H1 (cell line): Measurements from ENCODE around the gene GPR65.

Source experiments
- POLR2A ChIP-seq, 2 experiments: IDR thresholded peaks; 1 replicate in 1 of 2; 2 replicates in 1 of 2; pipeline ENCODE4 v1.6.1; 2011; ENCODE audit warnings: low read depth in 2 of 2, low read length in 2 of 2, mild to moderate bottlenecking in 2 of 2; ENCODE audit errors: control extremely low read depth in 1 of 2
- TAF1 ChIP-seq: IDR thresholded peaks from 2 replicates; pipeline ENCODE4 v1.6.1; 2011; ENCODE audit warnings: mild to moderate bottlenecking, low read depth, low read length
- YY1 ChIP-seq: IDR thresholded peaks from 2 replicates; pipeline ENCODE4 v1.6.1; 2011; ENCODE audit warnings: low read depth, mild to moderate bottlenecking, low read length
- TF ChIP-seq, protein P1 (sequence below), 3 experiments: IDR thresholded peaks; 1 replicate in 2 of 3; 2 replicates in 1 of 3; pipeline versions ENCODE4 v1.5.1 to v1.6.1; 2011; ENCODE audit warnings: low read length in 3 of 3, mild to moderate bottlenecking in 3 of 3, inconsistent platforms in 2 of 3, low read depth in 1 of 3, moderate library complexity in 1 of 3; ENCODE audit not compliant: insufficient read depth in 1 of 3; ENCODE audit errors: control extremely low read depth in 1 of 3

DNA sequence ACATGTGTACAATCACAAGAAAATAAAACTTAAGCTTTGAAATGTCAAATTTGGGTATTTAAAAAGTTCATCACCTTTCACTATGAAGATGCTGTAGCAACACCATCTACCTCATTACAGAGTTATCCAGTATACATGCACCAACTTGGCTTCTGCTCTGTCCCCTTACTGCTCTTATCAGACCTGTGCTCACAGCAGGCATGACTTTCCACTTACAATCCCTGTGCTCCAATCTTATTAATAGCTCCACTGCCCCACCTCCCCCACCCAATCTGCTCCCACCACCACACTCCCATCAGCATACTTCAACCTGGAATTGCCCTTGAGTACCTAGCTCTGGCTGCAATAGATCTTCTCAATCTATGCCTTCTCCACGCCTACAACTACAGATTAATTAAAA lies 25.2 kb upstream of the GPR65 start:
- TF ChIP-seq, protein P1, sequence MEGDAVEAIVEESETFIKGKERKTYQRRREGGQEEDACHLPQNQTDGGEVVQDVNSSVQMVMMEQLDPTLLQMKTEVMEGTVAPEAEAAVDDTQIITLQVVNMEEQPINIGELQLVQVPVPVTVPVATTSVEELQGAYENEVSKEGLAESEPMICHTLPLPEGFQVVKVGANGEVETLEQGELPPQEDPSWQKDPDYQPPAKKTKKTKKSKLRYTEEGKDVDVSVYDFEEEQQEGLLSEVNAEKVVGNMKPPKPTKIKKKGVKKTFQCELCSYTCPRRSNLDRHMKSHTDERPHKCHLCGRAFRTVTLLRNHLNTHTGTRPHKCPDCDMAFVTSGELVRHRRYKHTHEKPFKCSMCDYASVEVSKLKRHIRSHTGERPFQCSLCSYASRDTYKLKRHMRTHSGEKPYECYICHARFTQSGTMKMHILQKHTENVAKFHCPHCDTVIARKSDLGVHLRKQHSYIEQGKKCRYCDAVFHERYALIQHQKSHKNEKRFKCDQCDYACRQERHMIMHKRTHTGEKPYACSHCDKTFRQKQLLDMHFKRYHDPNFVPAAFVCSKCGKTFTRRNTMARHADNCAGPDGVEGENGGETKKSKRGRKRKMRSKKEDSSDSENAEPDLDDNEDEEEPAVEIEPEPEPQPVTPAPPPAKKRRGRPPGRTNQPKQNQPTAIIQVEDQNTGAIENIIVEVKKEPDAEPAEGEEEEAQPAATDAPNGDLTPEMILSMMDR (IDR thresholded peaks at IDR 0.05; ENCODE audit: control extremely low read depth in 1 of 3, insufficient read depth in 1 of 3, low read depth in 1 of 3, low read length in 3 of 3): no peak
- TF ChIP-seq POLR2A (IDR thresholded peaks at IDR 0.05; ENCODE audit: control extremely low read depth in 1 of 2, low read depth in 2 of 2, low read length in 2 of 2) (no peak), YY1 (no peak), TAF1 (no peak)
